ENCODE data around the gene NUCKS1.

GRCh38 chr1:205710201-205711062 lies 39.5 kb downstream of the NUCKS1 start:
- TF ChIP-seq EZH2 (IDR thresholded peaks at IDR 0.05) (no peak), POLR2AphosphoS5 (IDR thresholded peaks at IDR 0.05; ENCODE audit: borderline replicate concordance, low read depth, low read length) (no peak; the same call in 1 of the 2 replicates)

Data from SK-N-MC (cell line).